OCI-LY1 (cell line): ENCODE measurements around the gene COMT.

ENCODE experiments used
- CTCF ChIP-seq: fragments of 200-600 bp; sonication (generic), shearing (Covaris generic); IDR thresholded peaks from 2 replicates; pipeline ENCODE4 v1.5.1; 2017; ENCODE audit warnings: mild to moderate bottlenecking, antibody characterized with exemption, low read length, moderate library complexity, mixed read lengths
- EZH2 ChIP-seq: fragments of 200-600 bp; sonication (generic), shearing (Covaris generic); IDR thresholded peaks from 2 replicates; pipeline ENCODE4 v1.8.0; 2017; ENCODE audit warnings: borderline replicate concordance, mixed run types, mild to moderate bottlenecking, antibody characterized with exemption, low read length, moderate library complexity, mixed read lengths

- no peak for TF ChIP-seq CTCF
- no peak for TF ChIP-seq EZH2
These were observed 36.0 kb upstream of the COMT start for GRCh38 chr22:19905347-19906276.
